ENCODE results near the gene TNRC18.
"Not testable (repeated sequence)": the region's sequence is repeated elsewhere in the genome, so short reads cannot be mapped to it uniquely, and the experiment has no call there.

- not testable (repeated sequence) for TF ChIP-seq YY1 (IDR thresholded peaks at IDR 0.05; ENCODE audit: insufficient read depth, insufficient read length); ZNF274 (IDR thresholded peaks at IDR 0.05; ENCODE audit: low read depth, low read length)
Measured at GRCh38 chr7:5269992-5270657, 153.5 kb downstream of the TNRC18 start.

Measured in NT2/D1 (cell line).